PC-3 (cell line): ENCODE measurements around the gene ZGRF1. TPM values are rescaled to one million over a fixed set of nuclear protein-coding genes. Genes with fewer than 3 reads are reported as not detected.
A peak's percentile ranks its signal among the peaks of the same experiment; 100 is the strongest.

ENCODE experiments used
- ATAC-seq: fragments of 200-7000 bp; cut with Tn5 transposase; 2 replicates; pipeline ENCODE4 v1.9.1; 2020; ENCODE audit warnings: mild to moderate bottlenecking, moderate library complexity
- BruUV-seq: library from RNA; stranded (reverse); fragments of 400-500 nt; replicated peaks from 2 replicates; lab custom pipeline; 2021; lab: Mats Ljungman, UMichigan
- CTCF ChIA-PET: fragments of 300-600 bp; sonication (Branson Sonifier 250); formaldehyde crosslinking; loops from one replicate; lab custom pipeline; 2022; ENCODE audit warnings: antibody characterized with exemption; lab: Charles Lee
- POLR2A ChIA-PET: fragments of 300-600 bp; sonication (Branson Sonifier 250); formaldehyde crosslinking; loops from one replicate; lab custom pipeline; 2022; ENCODE audit warnings: antibody characterized with exemption; ENCODE audit not compliant: unreplicated experiment; lab: Charles Lee
- DNase-seq: peaks from one replicate; pipeline ENCODE4 v3.0.0-alpha.2; 2015
- H2AFZ ChIP-seq: fragments of 300-600 bp; sonication (generic); 2 replicates; pipeline ENCODE4 v1.6.0; 2016; ENCODE audit warnings: antibody characterized with exemption, low read length
- H3F3A ChIP-seq: fragments of 300-600 bp; sonication (generic); one replicate; pipeline ENCODE4 v1.6.0; 2017; ENCODE audit warnings: antibody characterized with exemption, low read length, control low read depth, mild to moderate bottlenecking; ENCODE audit not compliant: unreplicated experiment
- H3K27ac ChIP-seq: fragments of 300-600 bp; sonication (generic); 2 replicates; pipeline ENCODE4 v1.5.1; 2016; ENCODE audit warnings: mild to moderate bottlenecking, low read length
- H3K27me3 ChIP-seq: fragments of 300-600 bp; sonication (generic); 2 replicates; pipeline ENCODE4 v1.6.1; 2016; ENCODE audit warnings: low read length, mixed read lengths
- H3K36me3 ChIP-seq: fragments of 300-600 bp; sonication (generic); 2 replicates; pipeline ENCODE4 v1.6.1; 2016; ENCODE audit warnings: low read depth, mixed run types, low read length, mixed read lengths
- H3K4me1 ChIP-seq: fragments of 300-600 bp; sonication (generic); 2 replicates; pipeline ENCODE4 v1.5.1; 2016; ENCODE audit warnings: low read length; ENCODE audit not compliant: insufficient read depth
- H3K4me2 ChIP-seq: fragments of 300-600 bp; sonication (generic); 2 replicates; pipeline ENCODE4 v1.6.0; 2016; ENCODE audit warnings: low read length
- H3K4me3 ChIP-seq: fragments of 300-600 bp; sonication (generic); 2 replicates; pipeline ENCODE4 v1.5.1; 2016; ENCODE audit warnings: mild to moderate bottlenecking, low read length, mixed read lengths
- H3K79me2 ChIP-seq: fragments of 300-600 bp; sonication (generic); 2 replicates; pipeline ENCODE4 v1.6.1; 2017; ENCODE audit warnings: low read length, mixed read lengths
- H3K9ac ChIP-seq: fragments of 300-600 bp; sonication (generic); 2 replicates; pipeline ENCODE4 v1.6.0; 2016; ENCODE audit warnings: mild to moderate bottlenecking, low read length
- H3K9me2 ChIP-seq: fragments of 300-600 bp; sonication (generic); replicated peaks from 2 replicates; pipeline ENCODE4 v1.6.1; 2016; ENCODE audit warnings: mixed run types, low read length, mixed read lengths
- H3K9me3 ChIP-seq: fragments of 300-600 bp; sonication (generic); 2 replicates; pipeline ENCODE4 v1.6.1; 2016; ENCODE audit warnings: low read length, mixed read lengths
- H4K20me1 ChIP-seq: fragments of 300-600 bp; sonication (generic); 2 replicates; pipeline ENCODE4 v1.6.1; 2016; ENCODE audit warnings: low read length, mixed read lengths
- EZH2 ChIP-seq: fragments of 300-600 bp; sonication (generic); IDR thresholded peaks from one replicate; pipeline ENCODE4 v1.6.1; 2017; ENCODE audit warnings: antibody characterized with exemption, mild to moderate bottlenecking, low read length; ENCODE audit not compliant: unreplicated experiment
- EZH2phosphoT487 ChIP-seq: fragments of 300-600 bp; sonication (generic); IDR thresholded peaks from 2 replicates; pipeline ENCODE4 v1.6.1; 2018; ENCODE audit warnings: mild to moderate bottlenecking, antibody characterized with exemption, low read length, borderline replicate concordance
- intact Hi-C: fragments of 100-400 bp; cut with micrococcal nuclease; formaldehyde crosslinking; loops from 2 replicates; pipeline ENCODE4 v1.9.0; 2023
- total RNA-seq: library from RNA; depleted of rRNA; stranded (reverse); fragments of >200 nt; gene quantifications from 2 replicates; pipeline ENCODE4 v1.2.3, GENCODE V29; 2014
- TF ChIP-seq, protein P1 (sequence below): fragments of 300-600 bp; sonication (generic); conservative IDR thresholded peaks from 2 replicates; pipeline ENCODE4 v1.5.1; 2017; ENCODE audit warnings: antibody characterized with exemption, low read depth, mild to moderate bottlenecking, low read length

The ZGRF1 gene
- total RNA-seq, 1 experiment from 2014 or later = 7.3 TPM

- POLR2A ChIA-PET = no interaction called here
- no peak for ATAC-seq
- no peaks in the 10 kb centered on the region for H4K20me1 ChIP-seq
- no peak for DNase-seq
- H3K9me3 ChIP-seq = no peaks in the 10 kb centered on the region
- TF ChIP-seq, protein P1, sequence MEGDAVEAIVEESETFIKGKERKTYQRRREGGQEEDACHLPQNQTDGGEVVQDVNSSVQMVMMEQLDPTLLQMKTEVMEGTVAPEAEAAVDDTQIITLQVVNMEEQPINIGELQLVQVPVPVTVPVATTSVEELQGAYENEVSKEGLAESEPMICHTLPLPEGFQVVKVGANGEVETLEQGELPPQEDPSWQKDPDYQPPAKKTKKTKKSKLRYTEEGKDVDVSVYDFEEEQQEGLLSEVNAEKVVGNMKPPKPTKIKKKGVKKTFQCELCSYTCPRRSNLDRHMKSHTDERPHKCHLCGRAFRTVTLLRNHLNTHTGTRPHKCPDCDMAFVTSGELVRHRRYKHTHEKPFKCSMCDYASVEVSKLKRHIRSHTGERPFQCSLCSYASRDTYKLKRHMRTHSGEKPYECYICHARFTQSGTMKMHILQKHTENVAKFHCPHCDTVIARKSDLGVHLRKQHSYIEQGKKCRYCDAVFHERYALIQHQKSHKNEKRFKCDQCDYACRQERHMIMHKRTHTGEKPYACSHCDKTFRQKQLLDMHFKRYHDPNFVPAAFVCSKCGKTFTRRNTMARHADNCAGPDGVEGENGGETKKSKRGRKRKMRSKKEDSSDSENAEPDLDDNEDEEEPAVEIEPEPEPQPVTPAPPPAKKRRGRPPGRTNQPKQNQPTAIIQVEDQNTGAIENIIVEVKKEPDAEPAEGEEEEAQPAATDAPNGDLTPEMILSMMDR = no peak
- TF ChIP-seq EZH2phosphoT487 (no peak), EZH2 (no peak)
- BruUV-seq = no TSS peak
- no peaks in the 10 kb centered on the region for H3K9me2 ChIP-seq
- H3K27ac ChIP-seq = no peak overlapping the region
- no peak overlapping the region for H2AFZ ChIP-seq
- H3F3A ChIP-seq = no peaks in the 10 kb centered on the region
- H3K9ac ChIP-seq = no peak overlapping the region
- no peak overlapping the region for H3K4me2 ChIP-seq
- H3K4me3 ChIP-seq = no peak overlapping the region
- no peaks in the 10 kb centered on the region for H3K79me2 ChIP-seq
- H3K36me3 ChIP-seq = peaks cover 5% of the 10 kb centered on the region; the same call in 1 of the 2 replicates
- H3K27me3 ChIP-seq = no peaks in the 10 kb centered on the region
- no peaks in the 10 kb centered on the region for H3K4me1 ChIP-seq
- intact Hi-C loops = no loop called here
- CTCF ChIA-PET = no interaction called here
Observed at GRCh38 chr4:112647785-112648184, 11.1 kb upstream of the ZGRF1 start.

GRCh38 chr4:112646632-112647537, 10.2 kb upstream of the ZGRF1 start:
- H3K36me3 ChIP-seq = peaks cover 5% of the 10 kb centered on the region; the same call in 1 of the 2 replicates
- BruUV-seq = TSS peak; percentile 70
- POLR2A ChIA-PET = no interaction called here

More at GRCh38 chr4:112646632-112647537, 10.2 kb upstream of the ZGRF1 start:
- DNase-seq = no peak
- CTCF ChIA-PET = no interaction called here
- TF ChIP-seq, protein P1 = no peak
- TF ChIP-seq EZH2 = no peak
- no peak for TF ChIP-seq EZH2phosphoT487
- H3F3A ChIP-seq = no peaks in the 10 kb centered on the region
- H3K27me3 ChIP-seq = no peaks in the 10 kb centered on the region
- ATAC-seq = no peak
- no peaks in the 10 kb centered on the region for H3K9me3 ChIP-seq
- H3K9ac ChIP-seq = no peak overlapping the region
- no peaks in the 10 kb centered on the region for H4K20me1 ChIP-seq
- H3K4me2 ChIP-seq = no peak overlapping the region
- no peak overlapping the region for H3K27ac ChIP-seq
- no peak overlapping the region for H3K4me3 ChIP-seq
- no peaks in the 10 kb centered on the region for H3K9me2 ChIP-seq
- no peak overlapping the region for H2AFZ ChIP-seq
- H3K79me2 ChIP-seq = no peaks in the 10 kb centered on the region
- intact Hi-C loops = no loop called here
- H3K4me1 ChIP-seq = no peaks in the 10 kb centered on the region
